ENCODE measurements around the gene USF2.

The USF2 gene

DNA sequence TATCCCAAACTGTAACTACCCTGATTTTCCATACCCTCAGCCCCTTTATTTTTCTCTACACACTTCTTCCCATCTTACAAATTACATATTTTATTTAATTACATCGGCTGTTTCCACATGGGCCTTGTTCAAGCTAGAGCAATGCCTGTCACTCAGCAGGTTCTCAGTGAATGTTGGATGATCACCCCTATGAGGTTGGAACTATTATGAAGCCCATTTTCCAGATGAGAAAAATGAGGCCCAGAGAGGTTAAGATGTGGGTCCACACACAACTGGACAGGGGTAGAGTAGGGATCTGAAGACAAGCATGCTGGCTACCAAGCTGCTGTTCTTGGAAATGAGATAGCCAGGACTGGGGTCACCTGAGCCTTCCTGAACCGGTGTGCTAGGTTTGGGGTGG lies 33.2 kb downstream of the USF2 start:
- DNase-seq: no peak

GRCh38 chr19:35302446-35302845 lies 33.7 kb downstream of the USF2 start:
- DNase-seq (no peak), ATAC-seq (no peak)

More for the DNA sequence above, 33.2 kb downstream of the USF2 start:
- no peak for ATAC-seq

DNA sequence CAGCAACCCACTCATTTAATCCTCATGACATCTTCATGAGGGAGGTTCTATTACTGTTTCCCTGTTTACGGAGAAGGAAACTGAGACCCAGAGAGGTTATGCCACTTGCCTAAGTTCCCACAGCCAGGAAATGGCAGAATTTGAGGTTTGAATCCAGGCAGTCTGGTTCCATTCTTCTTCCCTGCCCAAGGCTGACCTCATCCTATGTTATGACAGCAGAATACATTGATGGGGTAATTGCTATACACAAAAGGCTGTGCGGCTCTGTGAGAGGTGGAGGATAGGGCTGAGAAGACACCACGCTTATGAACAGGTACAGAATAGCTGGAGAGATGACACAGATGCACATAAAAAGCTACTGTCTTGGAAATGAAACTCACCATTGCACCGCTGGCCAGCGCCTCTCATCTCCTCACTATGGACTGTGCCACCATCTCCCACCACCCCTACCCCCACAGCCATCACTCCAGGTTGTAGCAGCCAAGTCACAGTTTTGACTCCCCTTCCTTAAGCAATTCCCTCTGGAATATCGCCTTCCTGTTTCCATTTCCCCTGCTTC lies 34.7 kb downstream of the USF2 start:
- no peak for ATAC-seq

DNA sequence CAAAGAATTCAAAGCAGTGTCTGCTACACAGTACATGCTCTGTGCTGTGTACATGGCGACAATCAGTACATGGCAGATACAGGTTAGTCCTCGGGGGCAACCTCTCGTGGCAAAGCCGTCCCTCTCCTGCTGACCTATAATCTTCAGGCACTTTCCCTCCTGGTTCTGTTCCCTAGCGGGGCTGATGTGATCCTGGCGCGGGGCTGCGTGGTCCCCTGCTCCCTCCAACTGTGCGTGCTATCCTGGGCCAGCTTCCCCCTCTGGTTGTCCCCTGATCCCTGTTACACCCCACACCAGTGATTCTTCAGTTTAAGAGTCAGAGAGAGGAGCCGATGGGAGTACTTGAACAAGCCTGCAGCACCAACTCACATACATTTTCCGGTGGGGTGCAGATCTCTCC lies 35.3 kb downstream of the USF2 start:
- DNase-seq: no peak
- ATAC-seq: no peak

More for the DNA sequence above, 34.7 kb downstream of the USF2 start:
- no peak for DNase-seq

- DNase-seq (no peak), ATAC-seq (no peak)
Measured at GRCh38 chr19:35305181-35305580, 36.4 kb downstream of the USF2 start.

- no peak for DNase-seq
- no peak for ATAC-seq
Measured at GRCh38 chr19:35306473-35307246, 37.9 kb downstream of the USF2 start.

DNA sequence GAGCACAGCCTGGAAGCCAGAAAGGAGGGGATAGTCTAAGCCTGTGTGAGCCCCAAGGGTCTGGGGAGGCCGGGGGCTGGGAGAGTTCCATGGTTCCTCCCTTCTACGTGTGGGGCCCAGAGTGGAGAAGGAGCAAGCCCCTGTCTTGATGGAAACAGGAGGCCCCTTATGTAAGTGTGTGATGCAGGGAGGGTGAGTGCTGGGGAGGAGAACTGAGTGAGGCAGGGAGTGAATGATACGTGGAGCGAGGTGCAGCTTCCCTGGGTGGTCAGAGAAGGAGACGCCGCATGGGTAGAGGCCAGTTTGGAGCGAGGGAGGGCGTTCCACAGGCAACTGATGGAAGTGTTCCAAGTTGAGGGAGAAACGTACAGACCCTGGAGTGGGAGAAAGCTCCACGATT lies 39.2 kb downstream of the USF2 start:
- no peak for ATAC-seq
- DNase-seq: no peak

- no peak for ATAC-seq
- no peak for DNase-seq
Measured at GRCh38 chr19:35308910-35309309, 40.1 kb downstream of the USF2 start.

DNA sequence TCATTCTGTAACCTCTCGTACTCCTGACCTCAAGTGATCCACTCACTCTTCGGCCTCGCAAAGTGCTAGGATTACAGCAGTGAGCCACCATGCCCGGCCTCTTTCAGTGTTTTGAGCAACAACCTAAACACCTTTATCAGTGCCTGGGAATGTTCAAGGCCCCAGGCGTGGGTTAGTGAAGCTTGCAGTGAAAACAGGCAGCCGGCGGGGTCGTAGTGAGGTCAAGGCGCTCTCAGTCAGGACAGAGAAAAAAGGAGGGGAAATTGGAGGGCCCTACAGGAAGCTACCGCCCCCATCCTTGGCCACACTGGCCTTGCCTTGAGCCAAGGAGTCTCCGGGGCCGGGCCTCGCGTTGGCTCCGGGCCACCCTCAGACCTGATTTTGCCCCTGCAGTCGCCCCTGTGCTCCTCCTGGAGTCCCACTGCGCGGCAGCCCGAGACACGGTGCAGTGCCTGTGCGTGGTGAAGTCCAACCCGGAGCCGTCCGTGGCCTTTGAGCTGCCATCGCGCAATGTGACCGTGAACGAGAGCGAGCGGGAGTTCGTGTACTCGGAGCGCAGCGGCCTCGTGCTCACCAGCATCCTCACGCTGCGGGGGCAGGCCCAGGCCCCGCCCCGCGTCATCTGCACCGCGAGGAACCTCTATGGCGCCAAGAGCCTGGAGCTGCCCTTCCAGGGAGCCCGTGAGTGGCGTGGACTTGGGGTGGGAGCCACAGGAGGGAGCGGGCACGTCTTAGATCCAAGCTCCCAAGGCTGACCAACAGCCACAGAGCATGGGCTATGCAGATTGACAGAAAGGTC lies 40.9 kb downstream of the USF2 start:
- no peak for DNase-seq
- ATAC-seq: no peak

DNA sequence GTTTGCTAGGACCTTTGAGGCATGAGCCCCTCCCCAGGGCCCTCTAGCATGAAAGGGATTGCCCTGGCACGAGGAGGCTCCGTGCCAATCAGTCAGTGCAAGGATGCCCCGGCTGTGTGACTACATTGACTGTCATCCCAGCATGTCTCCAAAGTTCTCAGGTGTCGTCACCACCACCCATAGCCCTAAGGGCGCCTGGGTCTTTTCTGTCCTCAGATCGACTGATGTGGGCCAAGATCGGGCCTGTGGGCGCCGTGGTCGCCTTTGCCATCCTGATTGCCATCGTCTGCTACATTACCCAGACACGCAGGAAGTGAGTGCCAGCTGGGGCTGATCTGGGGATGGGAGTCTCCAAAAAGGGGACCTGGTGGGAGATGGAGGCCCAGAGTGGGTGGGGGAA lies 41.6 kb downstream of the USF2 start:
- ATAC-seq: no peak

GRCh38 chr19:35310811-35311465 lies 42.2 kb downstream of the USF2 start:
- no peak for ATAC-seq

More for the DNA sequence above, 41.6 kb downstream of the USF2 start:
- DNase-seq: no peak

DNA sequence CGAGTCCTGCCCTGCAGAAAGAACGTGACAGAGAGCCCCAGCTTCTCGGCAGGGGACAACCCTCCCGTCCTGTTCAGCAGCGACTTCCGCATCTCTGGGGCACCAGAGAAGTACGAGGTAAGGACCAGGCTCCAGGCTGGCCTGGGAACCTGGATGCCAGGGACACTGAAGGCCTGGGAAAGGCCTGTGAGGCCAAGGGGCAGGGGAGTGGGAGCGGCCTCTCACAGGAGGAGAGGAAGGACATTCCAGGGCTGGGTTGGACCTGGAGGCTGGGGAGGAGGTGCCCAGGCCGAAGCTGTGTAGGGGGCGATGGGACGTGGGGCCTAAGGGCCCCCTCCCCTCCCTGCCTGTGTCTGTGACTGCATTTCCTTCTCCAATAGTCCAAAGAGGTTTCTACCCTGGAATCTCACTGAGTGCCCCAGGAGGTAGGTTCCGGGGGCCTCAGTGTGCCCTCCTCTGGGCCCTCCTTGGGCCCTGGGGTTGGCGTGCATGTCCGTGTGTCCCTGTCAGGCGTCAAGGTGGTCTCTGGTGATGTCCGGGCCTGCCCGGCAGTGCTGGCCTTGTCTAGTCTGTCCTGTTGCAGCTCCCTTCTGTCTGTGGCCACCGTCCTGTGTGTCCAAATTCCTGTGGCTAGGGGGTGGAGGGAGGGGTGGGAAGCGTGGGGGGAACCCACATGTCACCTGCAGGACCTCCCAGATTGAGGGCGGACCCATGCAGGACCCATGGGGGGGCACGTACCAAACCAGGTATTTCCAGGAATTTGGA lies 43.3 kb downstream of the USF2 start:
- DNase-seq: no peak
- ATAC-seq: no peak

More at GRCh38 chr19:35310811-35311465, 42.2 kb downstream of the USF2 start:
- no peak for DNase-seq

DNA sequence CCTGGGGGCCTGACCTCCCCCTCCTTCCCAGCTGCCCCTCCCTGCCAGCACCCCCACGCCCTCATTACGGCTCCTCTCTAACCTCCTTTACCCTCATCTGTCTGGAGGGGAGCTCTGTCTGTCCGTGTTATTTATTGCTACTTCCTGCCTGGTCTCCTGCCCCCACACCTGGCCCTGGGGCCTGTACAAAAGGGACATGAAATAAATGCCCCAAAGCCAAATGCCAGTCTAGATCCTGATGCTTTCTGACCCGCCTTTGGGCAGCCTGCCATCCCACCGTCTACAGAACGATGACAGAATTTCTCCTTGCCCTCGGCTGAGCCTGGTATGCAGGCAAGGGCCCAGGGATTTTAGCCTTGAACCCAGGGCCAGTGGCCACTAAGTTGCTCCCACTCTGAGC lies 44.8 kb downstream of the USF2 start:
- ATAC-seq (no peak), DNase-seq (no peak)

DNA sequence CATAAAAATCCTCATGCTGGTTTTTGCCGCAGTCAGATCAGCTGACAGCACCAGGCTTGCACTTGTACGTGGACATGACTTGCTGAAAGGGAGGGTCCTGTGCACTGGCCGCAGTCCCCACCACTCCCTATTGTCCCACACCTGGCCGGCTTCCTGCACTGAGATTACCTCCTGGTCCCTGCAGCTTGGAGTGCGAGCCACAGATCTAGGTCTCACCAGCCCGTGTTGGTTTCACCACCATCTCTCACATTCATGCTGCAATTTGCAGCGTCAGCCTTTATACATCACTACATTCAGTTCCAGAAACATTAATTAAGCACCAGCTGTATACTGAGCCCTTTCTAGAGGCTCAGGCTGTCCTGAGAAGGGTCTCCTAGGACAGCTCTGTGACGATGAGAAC lies 45.3 kb downstream of the USF2 start:
- no peak for DNase-seq
- ATAC-seq: no peak

GRCh38 chr19:35314858-35315470 lies 46.2 kb downstream of the USF2 start:
- DNase-seq (no peak), ATAC-seq (no peak)

GRCh38 chr19:35315883-35316282 lies 47.1 kb downstream of the USF2 start:
- ATAC-seq: no peak
- no peak for DNase-seq

- no peak for ATAC-seq
- no peak for DNase-seq
Measured at GRCh38 chr19:35316560-35316959, 47.8 kb downstream of the USF2 start.

DNA sequence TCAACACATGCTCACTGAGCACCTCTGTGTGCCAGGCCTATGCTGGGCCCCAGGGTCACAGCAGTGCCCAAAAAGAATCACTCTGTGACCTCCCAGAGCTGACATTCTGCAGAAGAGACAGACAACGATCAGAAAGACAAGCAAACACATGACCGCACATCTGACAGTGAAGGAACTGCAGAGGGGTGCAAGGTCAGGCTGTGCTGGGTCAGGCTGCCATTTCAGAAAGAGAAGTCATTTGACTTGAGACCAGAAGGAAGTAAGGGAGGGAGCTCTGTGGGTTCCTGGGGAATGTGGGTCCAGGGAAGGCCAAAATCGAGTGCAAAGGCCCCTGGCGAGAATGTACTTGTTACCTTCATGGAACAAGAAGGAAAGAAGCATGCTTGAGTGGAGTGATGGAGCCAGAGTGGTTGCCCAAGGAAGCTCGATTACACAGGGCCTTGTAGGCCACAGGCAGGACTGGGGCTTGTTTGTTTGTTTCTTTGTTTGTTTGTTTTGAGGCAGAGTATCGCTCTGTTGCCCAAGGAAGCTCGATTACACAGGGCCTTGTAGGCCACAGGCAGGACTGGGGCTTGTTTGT lies 48.8 kb downstream of the USF2 start:
- no peak for ATAC-seq
- no peak for DNase-seq

- ATAC-seq (peak; percentile 61), DNase-seq (peak; percentile 33)
Measured at GRCh38 chr19:35318679-35319448, 50.1 kb downstream of the USF2 start.

DNA sequence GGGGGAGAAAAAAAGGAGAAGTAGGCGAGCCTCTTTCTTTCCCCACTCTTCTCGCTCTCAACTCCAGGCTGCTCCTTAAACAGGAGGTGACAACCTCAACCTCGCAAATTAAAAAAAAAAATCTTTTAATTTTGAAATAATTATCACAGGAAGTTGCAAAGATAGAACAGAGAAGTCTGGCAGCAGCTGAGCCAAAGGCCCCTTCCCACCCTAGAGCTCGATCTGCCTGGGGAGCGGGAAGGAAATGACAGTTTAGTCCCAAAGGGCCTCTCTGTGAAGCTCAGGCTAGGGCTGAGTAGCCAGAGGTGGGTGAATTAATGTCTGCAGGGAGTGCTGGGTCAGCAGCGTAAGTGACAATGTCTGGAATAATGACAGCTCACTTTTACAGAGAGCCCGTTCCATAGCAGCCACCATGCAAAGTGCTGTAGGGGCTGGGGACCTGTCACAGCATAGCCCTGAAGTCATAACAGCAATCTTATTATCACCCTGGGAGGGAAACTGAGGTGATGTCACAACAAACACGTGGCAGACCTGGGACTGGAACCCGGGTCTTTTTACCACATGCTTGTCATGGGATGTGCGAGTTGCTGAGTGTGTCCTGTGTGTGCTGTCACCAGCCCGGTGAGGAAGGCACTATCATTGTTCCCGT lies 51.4 kb downstream of the USF2 start:
- ATAC-seq (peak; percentile 24), DNase-seq (no peak)
